HUES64 (cell line): ENCODE data around the gene TXK.
A peak's percentile ranks its signal among the peaks of the same experiment; 100 is the strongest.

Source experiments
- H3K27ac ChIP-seq: 2 replicates; pipeline ENCODE4 v1.7.0; 2013; ENCODE audit warnings: low read depth, low read length, inconsistent platforms
- H3K27me3 ChIP-seq: 2 replicates; pipeline ENCODE4 v1.6.1; 2013; ENCODE audit warnings: mild to moderate bottlenecking, low read length; ENCODE audit not compliant: insufficient read depth
- H3K36me3 ChIP-seq: 2 replicates; pipeline ENCODE4 v1.6.1; 2013; ENCODE audit warnings: mild to moderate bottlenecking, low read length; ENCODE audit not compliant: insufficient read depth
- H3K4me1 ChIP-seq: 2 replicates; pipeline ENCODE4 v1.6.1; 2013; ENCODE audit warnings: mild to moderate bottlenecking, low read length, moderate library complexity; ENCODE audit not compliant: insufficient read depth
- H3K4me3 ChIP-seq: 2 replicates; pipeline ENCODE4 v1.5.1; 2013; ENCODE audit warnings: mild to moderate bottlenecking, low read length, moderate library complexity
- H3K9ac ChIP-seq: 2 replicates; pipeline ENCODE4 v1.6.1; 2013; ENCODE audit warnings: mild to moderate bottlenecking, low read depth, low read length
- H3K9me3 ChIP-seq: 2 replicates; pipeline ENCODE4 v1.6.1; 2013; ENCODE audit warnings: low read depth, low read length; ENCODE audit not compliant: insufficient read depth
- WGBS: fragments of 150-250, 120-280 bp; methylation state at CpG from one replicate; pipeline ENCODE4 v1.1.7; 2013; ENCODE audit warnings: missing lambda C conversion rate; 5-methylcytosine and 5-hydroxymethylcytosine counted together

The TXK gene

GRCh38 chr4:48033825-48034413 is 100.1 kb downstream of the TXK start:
- no CpG with 5 or more reads among the region's 1 CpG for WGBS
- H3K27me3 ChIP-seq, result no peaks in the 10 kb centered on the region
- H3K9ac ChIP-seq, result no peak overlapping the region
- no peaks in the 10 kb centered on the region for H3K9me3 ChIP-seq
- no peak overlapping the region for H3K27ac ChIP-seq
- H3K4me1 ChIP-seq, result peaks cover 19% of the 10 kb centered on the region
- H3K36me3 ChIP-seq, result peaks cover 17% of the 10 kb centered on the region
- H3K4me3 ChIP-seq, result no peak overlapping the region

- no peak overlapping the region for H3K27ac ChIP-seq
- no peaks in the 10 kb centered on the region for H3K9me3 ChIP-seq
Measured at GRCh38 chr4:48033412-48033811, 100.6 kb downstream of the TXK start.

GRCh38 chr4:48032721-48033120 is 101.3 kb downstream of the TXK start:
- Histone ChIP-seq H3K4me3 (no peak overlapping the region), H3K27me3 (no peaks in the 10 kb centered on the region), H3K36me3 (peaks cover 17% of the 10 kb centered on the region), H3K9me3 (no peaks in the 10 kb centered on the region), H3K9ac (no peak overlapping the region), H3K4me1 (peaks cover 31% of the 10 kb centered on the region), H3K27ac (no peak overlapping the region)

More at GRCh38 chr4:48033412-48033811, 100.6 kb downstream of the TXK start:
- Histone ChIP-seq H3K4me1 (peaks cover 24% of the 10 kb centered on the region), H3K9ac (no peak overlapping the region), H3K36me3 (peaks cover 17% of the 10 kb centered on the region), H3K4me3 (no peak overlapping the region), H3K27me3 (no peaks in the 10 kb centered on the region)

- no peak overlapping the region for H3K4me3 ChIP-seq
- no peak overlapping the region for H3K27ac ChIP-seq
- 92% methylated on average over 12 of the region's 12 CpGs for WGBS
- no peaks in the 10 kb centered on the region for H3K27me3 ChIP-seq
- peaks cover 34% of the 10 kb centered on the region for H3K4me1 ChIP-seq
- H3K9ac ChIP-seq, result no peak overlapping the region
- H3K9me3 ChIP-seq, result no peaks in the 10 kb centered on the region
- H3K36me3 ChIP-seq, result peaks cover 23% of the 10 kb centered on the region
Measured at GRCh38 chr4:48031802-48032525, 102.1 kb downstream of the TXK start.

GRCh38 chr4:48030470-48030869 is 103.6 kb downstream of the TXK start:
- H3K4me3 ChIP-seq, result no peak overlapping the region
- H3K9me3 ChIP-seq, result no peaks in the 10 kb centered on the region
- peak overlapping the region; percentile 59 for H3K27ac ChIP-seq
- WGBS, result 43% methylated on average over 3 of the region's 3 CpGs
- H3K4me1 ChIP-seq, result peaks cover 34% of the 10 kb centered on the region
- H3K36me3 ChIP-seq, result peaks cover 26% of the 10 kb centered on the region
- H3K27me3 ChIP-seq, result no peaks in the 10 kb centered on the region
- H3K9ac ChIP-seq, result no peak overlapping the region

- no peak overlapping the region for H3K9ac ChIP-seq
- peaks cover 34% of the 10 kb centered on the region for H3K4me1 ChIP-seq
- H3K27ac ChIP-seq, result no peak overlapping the region; the same call in 1 of the 2 replicates
- no peak overlapping the region for H3K4me3 ChIP-seq
- peaks cover 25% of the 10 kb centered on the region for H3K36me3 ChIP-seq
- H3K9me3 ChIP-seq, result no peaks in the 10 kb centered on the region
- H3K27me3 ChIP-seq, result no peaks in the 10 kb centered on the region
- 0% methylated on average over 2 of the region's 2 CpGs for WGBS
Measured at GRCh38 chr4:48028696-48029095, 105.4 kb downstream of the TXK start.

- Histone ChIP-seq H3K27me3 (no peaks in the 10 kb centered on the region), H3K9me3 (no peaks in the 10 kb centered on the region), H3K4me1 (peaks cover 34% of the 10 kb centered on the region), H3K36me3 (peaks cover 20% of the 10 kb centered on the region), H3K4me3 (no peak overlapping the region), H3K27ac (no peak overlapping the region), H3K9ac (no peak overlapping the region)
Measured at GRCh38 chr4:48027653-48028052, 106.4 kb downstream of the TXK start.

- Histone ChIP-seq H3K36me3 (peaks cover 20% of the 10 kb centered on the region), H3K27me3 (no peaks in the 10 kb centered on the region), H3K4me1 (peaks cover 30% of the 10 kb centered on the region), H3K27ac (no peak overlapping the region), H3K4me3 (no peak overlapping the region), H3K9ac (no peak overlapping the region), H3K9me3 (no peaks in the 10 kb centered on the region)
- 91% methylated on average over 2 of the region's 2 CpGs for WGBS
Measured at GRCh38 chr4:48025005-48025404, 109.0 kb downstream of the TXK start.

- 92% methylated on average over 4 of the region's 4 CpGs for WGBS
- no peak overlapping the region for H3K9ac ChIP-seq
- H3K36me3 ChIP-seq, result peaks cover 20% of the 10 kb centered on the region
- H3K4me3 ChIP-seq, result no peak overlapping the region
- H3K9me3 ChIP-seq, result no peaks in the 10 kb centered on the region
- H3K27ac ChIP-seq, result no peak overlapping the region
- no peaks in the 10 kb centered on the region for H3K27me3 ChIP-seq
- peaks cover 25% of the 10 kb centered on the region for H3K4me1 ChIP-seq
Measured at GRCh38 chr4:48024522-48024921, 109.5 kb downstream of the TXK start.

GRCh38 chr4:48022192-48022799 is 111.8 kb downstream of the TXK start:
- Histone ChIP-seq H3K4me1 (peaks cover 8% of the 10 kb centered on the region; the same call in 1 of the 2 replicates), H3K4me3 (no peak overlapping the region), H3K9ac (no peak overlapping the region), H3K27ac (no peak overlapping the region), H3K9me3 (no peaks in the 10 kb centered on the region), H3K36me3 (peaks cover 16% of the 10 kb centered on the region), H3K27me3 (peaks cover 16% of the 10 kb centered on the region)
- 93% methylated on average over 2 of the region's 3 CpGs for WGBS

- Histone ChIP-seq H3K4me3 (no peak overlapping the region), H3K9me3 (no peaks in the 10 kb centered on the region), H3K27ac (no peak overlapping the region), H3K36me3 (peaks cover 9% of the 10 kb centered on the region), H3K27me3 (peaks cover 19% of the 10 kb centered on the region), H3K4me1 (peaks cover 8% of the 10 kb centered on the region; the same call in 1 of the 2 replicates), H3K9ac (no peak overlapping the region)
- WGBS, result no CpG with 5 or more reads among the region's 1 CpG
Measured at GRCh38 chr4:48021100-48021499, 113.0 kb downstream of the TXK start.
